ENCODE data around the gene RBL1.
"Not testable (repeated sequence)": the region's sequence is repeated elsewhere in the genome, so short reads cannot be mapped to it uniquely, and the experiment has no call there.

Gene RBL1

GRCh38 chr20:36992802-36993334, 102.9 kb downstream of the RBL1 start:
- DNase-seq (ENCODE audit: low read depth in 2 of 2) = no peak

- no peak for DNase-seq (ENCODE audit: low read depth in 2 of 2)
Measured at GRCh38 chr20:36991703-36992102, 104.1 kb downstream of the RBL1 start.

GRCh38 chr20:36989797-36990196, 106.0 kb downstream of the RBL1 start:
- no peak for DNase-seq (ENCODE audit: low read depth in 2 of 2)

- DNase-seq (ENCODE audit: low read depth in 2 of 2) = no peak
Measured at GRCh38 chr20:36988494-36988966, 107.3 kb downstream of the RBL1 start.

- DNase-seq (ENCODE audit: low read depth in 2 of 2) = no peak
Measured at GRCh38 chr20:36984257-36984638, 111.5 kb downstream of the RBL1 start.

GRCh38 chr20:36975099-36975818, 120.5 kb downstream of the RBL1 start:
- peak; percentile 15 to 44 for DNase-seq (ENCODE audit: low read depth in 2 of 2)

GRCh38 chr20:36974660-36975059, 121.1 kb downstream of the RBL1 start:
- no peak for DNase-seq (ENCODE audit: low read depth in 2 of 2)

- DNase-seq (ENCODE audit: low read depth in 2 of 2) = no peak
Measured at GRCh38 chr20:36971103-36971502, 124.7 kb downstream of the RBL1 start.

- DNase-seq (ENCODE audit: low read depth in 2 of 2) = peak in 1 of 2 donors; percentile 16
Measured at GRCh38 chr20:36969478-36970186, 126.2 kb downstream of the RBL1 start.

- no peak for DNase-seq (ENCODE audit: low read depth in 2 of 2)
Measured at GRCh38 chr20:36969051-36969450, 126.7 kb downstream of the RBL1 start.

- DNase-seq (ENCODE audit: low read depth in 2 of 2) = no peak
Measured at GRCh38 chr20:36967636-36968035, 128.2 kb downstream of the RBL1 start.

GRCh38 chr20:36966965-36967364, 128.8 kb downstream of the RBL1 start:
- DNase-seq (ENCODE audit: low read depth in 2 of 2) = not testable (repeated sequence)

GRCh38 chr20:36962354-36962941, 133.3 kb downstream of the RBL1 start:
- not testable (repeated sequence) for DNase-seq (ENCODE audit: low read depth in 2 of 2)

GRCh38 chr20:36959242-36959641, 136.6 kb downstream of the RBL1 start:
- no peak for DNase-seq (ENCODE audit: low read depth in 2 of 2)

- no peak for DNase-seq (ENCODE audit: low read depth in 2 of 2)
Measured at GRCh38 chr20:36957875-36958667, 137.7 kb downstream of the RBL1 start.

- no peak for DNase-seq (ENCODE audit: low read depth in 2 of 2)
Measured at GRCh38 chr20:36956674-36957073, 139.1 kb downstream of the RBL1 start.

- no peak for DNase-seq (ENCODE audit: low read depth in 2 of 2)
Measured at GRCh38 chr20:36956016-36956415, 139.8 kb downstream of the RBL1 start.

GRCh38 chr20:36951979-36952738, 143.6 kb downstream of the RBL1 start:
- no peak for DNase-seq (ENCODE audit: low read depth in 2 of 2)

- DNase-seq (ENCODE audit: low read depth in 2 of 2) = peak; percentile 76 to 82
Measured at GRCh38 chr20:36951198-36951978, 144.4 kb downstream of the RBL1 start, which contains the start of gene SAMHD1. Gene SAMHD1, minus strand, starts transcription at chr20:36951708. Its CDS starts 65 bp downstream, at chr20:36951643.

Measured in stimulated activated CD4-positive, alpha-beta T cell treated with anti-CD3 and anti-CD28 coated beads, Interleukin-1b, Interleukin-23, amount 100 ng/mL, for 4 hours (primary cell).